GM21390 (cell line): ENCODE data around the gene ASS1.

ENCODE experiments used
- ATAC-seq: cut with Tn5 transposase; IDR thresholded peaks from one replicate; pipeline ENCODE4 v1.9.1; 2021; ENCODE audit not compliant: unreplicated experiment

ASS1 gene

GRCh38 chr9:130470950-130471349, 26.2 kb downstream of the ASS1 start:
- ATAC-seq, result no peak

- no peak for ATAC-seq
Measured at GRCh38 chr9:130471411-130472183, 26.8 kb downstream of the ASS1 start.

- no peak for ATAC-seq
Measured at GRCh38 chr9:130472184-130472705, 27.5 kb downstream of the ASS1 start.

GRCh38 chr9:130473009-130473408, 28.2 kb downstream of the ASS1 start:
- no peak for ATAC-seq

- no peak for ATAC-seq
Measured at GRCh38 chr9:130473566-130473965, 28.8 kb downstream of the ASS1 start.

- no peak for ATAC-seq
Measured at GRCh38 chr9:130474106-130474505, 29.3 kb downstream of the ASS1 start.

GRCh38 chr9:130476151-130476730, 31.5 kb downstream of the ASS1 start:
- ATAC-seq, result no peak

GRCh38 chr9:130477564-130477963, 32.8 kb downstream of the ASS1 start:
- no peak for ATAC-seq

- ATAC-seq, result no peak
Measured at GRCh38 chr9:130478152-130478551, 33.4 kb downstream of the ASS1 start.

- ATAC-seq, result no peak
Measured at GRCh38 chr9:130478736-130479575, 34.2 kb downstream of the ASS1 start.

- no peak for ATAC-seq
Measured at GRCh38 chr9:130479587-130479986, 34.8 kb downstream of the ASS1 start.

GRCh38 chr9:130480673-130481072, 35.9 kb downstream of the ASS1 start:
- ATAC-seq, result no peak

- ATAC-seq, result no peak
Measured at GRCh38 chr9:130482463-130482862, 37.7 kb downstream of the ASS1 start.

GRCh38 chr9:130483371-130483971, 38.7 kb downstream of the ASS1 start:
- no peak for ATAC-seq

GRCh38 chr9:130484362-130485072, 39.8 kb downstream of the ASS1 start:
- no peak for ATAC-seq

GRCh38 chr9:130486103-130486502, 41.3 kb downstream of the ASS1 start:
- no peak for ATAC-seq

- ATAC-seq, result no peak
Measured at GRCh38 chr9:130487500-130487899, 42.7 kb downstream of the ASS1 start.

- no peak for ATAC-seq
Measured at GRCh38 chr9:130488621-130489330, 44.0 kb downstream of the ASS1 start.

GRCh38 chr9:130490981-130491380, 46.2 kb downstream of the ASS1 start:
- ATAC-seq, result no peak
